GM18499 (cell line): Measurements from ENCODE around the gene XPO1.
"Not testable (repeated sequence)": the region's sequence is repeated elsewhere in the genome, so short reads cannot be mapped to it uniquely, and the experiment has no call there.

Experiments used
- ATAC-seq: cut with Tn5 transposase; IDR thresholded peaks from one replicate; pipeline ENCODE4 v1.9.1; 2021; ENCODE audit warnings: moderate number of reproducible peaks; ENCODE audit not compliant: insufficient read depth, unreplicated experiment

Gene XPO1

GRCh38 chr2:61538200-61538919, at the start of gene XPO1:
Gene XPO1 (minus strand): TSS chr2:61538356. CDS start chr2:61533897, 4,459 bp downstream.
- peak; percentile 56 for ATAC-seq

GRCh38 chr2:61586928-61587327, 48.8 kb upstream of the XPO1 start:
- ATAC-seq, result not testable (repeated sequence)

GRCh38 chr2:61585383-61585782, 47.2 kb upstream of the XPO1 start:
- no peak for ATAC-seq

GRCh38 chr2:61584368-61584767, 46.2 kb upstream of the XPO1 start:
- not testable (repeated sequence) for ATAC-seq

GRCh38 chr2:61582165-61582564, 44.0 kb upstream of the XPO1 start:
- no peak for ATAC-seq

- ATAC-seq, result no peak
These were observed 43.6 kb upstream of the XPO1 start for GRCh38 chr2:61581716-61582115.

GRCh38 chr2:61575447-61575859, 37.3 kb upstream of the XPO1 start:
- ATAC-seq, result no peak

GRCh38 chr2:61566566-61566965, 28.4 kb upstream of the XPO1 start:
- no peak for ATAC-seq

GRCh38 chr2:61562615-61563014, 24.5 kb upstream of the XPO1 start:
- ATAC-seq, result no peak

- ATAC-seq, result no peak
These were observed 20.0 kb upstream of the XPO1 start for GRCh38 chr2:61558160-61558559.

GRCh38 chr2:61557381-61557780, 19.2 kb upstream of the XPO1 start:
- no peak for ATAC-seq

GRCh38 chr2:61554604-61555003, 16.4 kb upstream of the XPO1 start:
- no peak for ATAC-seq

GRCh38 chr2:61550375-61551209, 12.4 kb upstream of the XPO1 start:
- ATAC-seq, result no peak

GRCh38 chr2:61549546-61549945, 11.4 kb upstream of the XPO1 start:
- ATAC-seq, result no peak

GRCh38 chr2:61543062-61543461, 4.9 kb upstream of the XPO1 start:
- no peak for ATAC-seq

GRCh38 chr2:61540167-61540566, 2.0 kb upstream of the XPO1 start:
- ATAC-seq, result not testable (repeated sequence)

GRCh38 chr2:61538920-61539520, 864 bp upstream of the XPO1 start:
- no peak for ATAC-seq

GRCh38 chr2:61537950-61538199, 281 bp downstream of the XPO1 start:
- no peak for ATAC-seq

GRCh38 chr2:61537277-61537949, 743 bp downstream of the XPO1 start:
- no peak for ATAC-seq

GRCh38 chr2:61536572-61537276, 1.4 kb downstream of the XPO1 start:
- peak; percentile 34 for ATAC-seq
